H1 (cell line): Measurements from ENCODE around the gene MYL3. TPM values are rescaled to one million over a fixed set of nuclear protein-coding genes. Genes with fewer than 3 reads are reported as not detected.
A peak's percentile ranks its signal among the peaks of the same experiment; 100 is the strongest.

Experiments
- ASH2L ChIP-seq: fragments of 200-600, 300-600 bp; sonication (generic); IDR thresholded peaks from one replicate; pipeline ENCODE4 v1.7.1; 2017; ENCODE audit warnings: low read length
- CBX8 ChIP-seq: fragments of 300-800, 300-1000 bp; sonication (generic); IDR thresholded peaks from 2 replicates; pipeline ENCODE4 v1.7.1; 2016; ENCODE audit warnings: low read depth, low read length, borderline replicate concordance
- EGR1 ChIP-seq: IDR thresholded peaks from 2 replicates; pipeline ENCODE4 v1.6.1; 2011; ENCODE audit warnings: low read depth, low read length, borderline replicate concordance
- GTF2F1 ChIP-seq: IDR thresholded peaks from 2 replicates; pipeline ENCODE4 v1.6.1; 2012; ENCODE audit warnings: low read depth, low read length, improper control_type of control experiment, borderline replicate concordance
- HDAC6 ChIP-seq: IDR thresholded peaks from one replicate; pipeline ENCODE4 v1.7.1; 2012; ENCODE audit warnings: low read depth, mild to moderate bottlenecking, inconsistent platforms, low read length, moderate library complexity
- JUN ChIP-seq: IDR thresholded peaks from 2 replicates; pipeline ENCODE4 v1.6.1; 2011; ENCODE audit warnings: low read depth, mild to moderate bottlenecking, improper control_type of control experiment, low read length
- MAFK ChIP-seq: IDR thresholded peaks from 2 replicates; pipeline ENCODE4 v1.6.1; 2012; ENCODE audit warnings: low read depth, mild to moderate bottlenecking, improper control_type of control experiment, low read length
- POLR2AphosphoS5 ChIP-seq: IDR thresholded peaks from 2 replicates; pipeline ENCODE4 v1.6.1; 2011; ENCODE audit warnings: low read depth, low read length
- POU5F1 ChIP-seq: IDR thresholded peaks from 2 replicates; pipeline ENCODE4 v1.6.1; 2011; ENCODE audit warnings: low read depth, mild to moderate bottlenecking, low read length, moderate library complexity
- SAP30 ChIP-seq: fragments of 300-600 bp; sonication (generic); IDR thresholded peaks from 2 replicates; pipeline ENCODE4 v1.7.1; 2012; ENCODE audit warnings: low read length, moderate library complexity, mild to moderate bottlenecking, inconsistent platforms; ENCODE audit not compliant: insufficient read depth, insufficient replicate concordance
- SP4 ChIP-seq: IDR thresholded peaks from 2 replicates; pipeline ENCODE4 v1.6.1; 2012; ENCODE audit warnings: low read length, inconsistent platforms
- SRF ChIP-seq: IDR thresholded peaks from 2 replicates; pipeline ENCODE4 v1.6.1; 2011; ENCODE audit warnings: mild to moderate bottlenecking, low read depth, low read length, moderate library complexity
- SUZ12 ChIP-seq: fragments of 200-600 bp; sonication (generic); IDR thresholded peaks from 2 replicates; pipeline ENCODE4 v1.6.1; 2012; ENCODE audit warnings: mild to moderate bottlenecking, inconsistent platforms, low read length, moderate library complexity, mixed read lengths
- polyA plus RNA-seq, 7 experiments: library from polyadenylated mRNA; depleted of rRNA in 3 of 7; stranded (reverse) in 5 of 7; unstranded in 2 of 7; fragments of >200 nt in 5 of 7; fragments of 200-250 nt in 2 of 7; gene quantifications; 1 replicate in 5 of 7; 2 replicates in 1 of 7; 4 replicates in 1 of 7; pipeline versions ENCODE4 v1.2.1 to v1.2.3, GENCODE V29; 2011 to 2013; ENCODE audit warnings: missing spikeins in 2 of 7, mixed read lengths in 2 of 7
- total RNA-seq: library from RNA; stranded (reverse); fragmentation: NEBNext Ultra II Directional; extraction: Animal tissue kit (Norgen Biotek cat#: 25700); gene quantifications from 2 replicates; pipeline ENCODE4 v1.2.1, GENCODE V29; 2021
- TF ChIP-seq, protein P1 (sequence below), 3 experiments: IDR thresholded peaks; 1 replicate in 2 of 3; 2 replicates in 1 of 3; pipeline versions ENCODE4 v1.5.1 to v1.6.1; 2011; ENCODE audit warnings: low read length in 3 of 3, mild to moderate bottlenecking in 3 of 3, inconsistent platforms in 2 of 3, low read depth in 1 of 3, moderate library complexity in 1 of 3; ENCODE audit not compliant: insufficient read depth in 1 of 3; ENCODE audit errors: control extremely low read depth in 1 of 3
- TF ChIP-seq, protein P2 (sequence below): IDR thresholded peaks from 2 replicates; pipeline ENCODE4 v1.6.1; 2012; ENCODE audit warnings: low read length, inconsistent platforms

Gene MYL3
- total and polyA plus RNA-seq, 2 of the 8 experiments (the other 6 are each of a cell fraction or from before 2014, with no cell fraction given), result 0.06 TPM; not detected in 1

DNA sequence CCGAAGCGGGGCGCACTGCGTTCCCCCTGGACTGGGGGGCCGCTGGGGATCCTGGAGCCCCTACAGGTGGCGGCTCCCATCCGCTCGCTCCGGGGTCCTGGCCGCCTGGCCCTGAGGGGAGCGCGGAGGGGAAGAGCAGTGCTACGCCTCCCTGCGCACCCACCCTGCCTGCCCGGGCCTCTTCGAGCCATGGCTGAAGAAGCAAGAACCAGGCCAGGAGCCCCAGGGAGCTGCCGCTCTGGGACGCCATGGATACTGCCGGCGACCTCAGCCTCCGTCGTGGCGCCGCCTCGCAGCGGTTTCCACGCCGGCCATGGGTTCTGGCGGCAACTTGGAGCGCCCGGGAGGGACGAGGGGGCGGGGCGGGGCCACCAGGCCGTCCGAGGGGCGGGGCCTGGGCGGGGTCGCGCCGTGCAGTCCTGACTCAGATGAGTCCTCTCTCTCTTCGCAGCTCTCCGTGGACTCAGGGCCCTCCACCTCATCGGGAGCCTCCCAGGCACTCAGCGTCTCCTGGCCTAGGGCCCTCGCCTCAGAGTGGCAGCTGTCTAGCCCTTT, 50.9 kb downstream of the MYL3 start (continued):
- TF ChIP-seq GTF2F1 (no peak), POU5F1 (no peak), EGR1 (no peak), JUN (no peak), SRF (no peak), HDAC6 (no peak), POLR2AphosphoS5 (no peak), SAP30 (no peak), SUZ12 (no peak), MAFK (no peak), ASH2L (peak; percentile 77), SP4 (no peak), CBX8 (no peak)
- TF ChIP-seq, protein P1, sequence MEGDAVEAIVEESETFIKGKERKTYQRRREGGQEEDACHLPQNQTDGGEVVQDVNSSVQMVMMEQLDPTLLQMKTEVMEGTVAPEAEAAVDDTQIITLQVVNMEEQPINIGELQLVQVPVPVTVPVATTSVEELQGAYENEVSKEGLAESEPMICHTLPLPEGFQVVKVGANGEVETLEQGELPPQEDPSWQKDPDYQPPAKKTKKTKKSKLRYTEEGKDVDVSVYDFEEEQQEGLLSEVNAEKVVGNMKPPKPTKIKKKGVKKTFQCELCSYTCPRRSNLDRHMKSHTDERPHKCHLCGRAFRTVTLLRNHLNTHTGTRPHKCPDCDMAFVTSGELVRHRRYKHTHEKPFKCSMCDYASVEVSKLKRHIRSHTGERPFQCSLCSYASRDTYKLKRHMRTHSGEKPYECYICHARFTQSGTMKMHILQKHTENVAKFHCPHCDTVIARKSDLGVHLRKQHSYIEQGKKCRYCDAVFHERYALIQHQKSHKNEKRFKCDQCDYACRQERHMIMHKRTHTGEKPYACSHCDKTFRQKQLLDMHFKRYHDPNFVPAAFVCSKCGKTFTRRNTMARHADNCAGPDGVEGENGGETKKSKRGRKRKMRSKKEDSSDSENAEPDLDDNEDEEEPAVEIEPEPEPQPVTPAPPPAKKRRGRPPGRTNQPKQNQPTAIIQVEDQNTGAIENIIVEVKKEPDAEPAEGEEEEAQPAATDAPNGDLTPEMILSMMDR (IDR thresholded peaks at IDR 0.05; ENCODE audit: control extremely low read depth in 1 of 3, insufficient read depth in 1 of 3, low read depth in 1 of 3, low read length in 3 of 3), result no peak
- TF ChIP-seq, protein P2, sequence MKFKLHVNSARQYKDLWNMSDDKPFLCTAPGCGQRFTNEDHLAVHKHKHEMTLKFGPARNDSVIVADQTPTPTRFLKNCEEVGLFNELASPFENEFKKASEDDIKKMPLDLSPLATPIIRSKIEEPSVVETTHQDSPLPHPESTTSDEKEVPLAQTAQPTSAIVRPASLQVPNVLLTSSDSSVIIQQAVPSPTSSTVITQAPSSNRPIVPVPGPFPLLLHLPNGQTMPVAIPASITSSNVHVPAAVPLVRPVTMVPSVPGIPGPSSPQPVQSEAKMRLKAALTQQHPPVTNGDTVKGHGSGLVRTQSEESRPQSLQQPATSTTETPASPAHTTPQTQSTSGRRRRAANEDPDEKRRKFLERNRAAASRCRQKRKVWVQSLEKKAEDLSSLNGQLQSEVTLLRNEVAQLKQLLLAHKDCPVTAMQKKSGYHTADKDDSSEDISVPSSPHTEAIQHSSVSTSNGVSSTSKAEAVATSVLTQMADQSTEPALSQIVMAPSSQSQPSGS, result no peak
